ENCODE measurements around the gene AGBL1. TPM values are rescaled to one million over a fixed set of nuclear protein-coding genes. Genes with fewer than 3 reads are reported as not detected.
A peak's percentile ranks its signal among the peaks of the same experiment; 100 is the strongest.

AGBL1 gene
- total RNA-seq, 1 donor from 2014 or later, result 4.8 TPM

GRCh38 chr15:86317384-86317740, 237.7 kb downstream of the AGBL1 start:
- no peak for DNase-seq (ENCODE audit: low spot score)

DNA sequence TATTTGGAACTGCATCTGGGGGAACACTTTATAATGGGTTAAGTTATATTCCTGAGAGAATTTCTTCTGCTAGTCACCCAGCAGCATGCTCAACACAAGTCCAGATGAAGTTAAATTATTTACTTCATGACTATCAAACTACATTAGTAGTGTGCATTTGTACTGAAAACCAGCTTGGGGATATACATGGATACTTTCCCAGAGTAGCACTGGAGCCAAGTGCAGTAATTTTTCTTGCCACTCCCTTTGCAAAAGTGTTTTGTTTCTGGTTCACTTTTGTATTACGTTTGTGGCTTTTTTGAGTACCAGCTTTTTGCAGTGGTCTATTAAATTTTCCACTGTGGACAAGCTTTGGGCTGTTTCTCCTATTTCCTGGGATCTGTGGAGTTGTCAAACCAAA, 243.0 kb downstream of the AGBL1 start:
- no peak for DNase-seq (ENCODE audit: low spot score)

- DNase-seq (ENCODE audit: low spot score), result no peak
These were observed 247.7 kb downstream of the AGBL1 start for GRCh38 chr15:86327230-86327865.

GRCh38 chr15:86328658-86329057, 249.0 kb downstream of the AGBL1 start:
- DNase-seq (ENCODE audit: low spot score), result no peak

GRCh38 chr15:86329311-86330013, 249.8 kb downstream of the AGBL1 start:
- DNase-seq (ENCODE audit: low spot score), result no peak

DNA sequence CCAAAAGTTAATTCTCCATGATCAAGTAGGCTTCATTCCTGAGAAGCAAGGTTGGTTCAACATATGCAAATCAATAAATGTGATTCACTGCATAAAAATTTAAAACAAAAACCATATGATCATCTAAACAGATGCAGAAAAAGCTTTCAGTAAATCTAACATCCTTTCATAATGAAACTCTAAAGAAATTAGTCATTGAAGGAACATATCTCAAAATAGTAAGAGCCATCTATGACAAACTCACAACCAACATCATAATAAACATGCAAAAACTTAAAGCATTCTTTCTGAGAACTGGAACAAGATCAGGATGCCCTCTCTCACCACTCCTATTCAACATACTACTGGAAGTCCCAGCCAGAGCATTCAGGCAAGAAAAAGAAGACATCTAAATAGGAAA, 254.1 kb downstream of the AGBL1 start:
- no peak for DNase-seq (ENCODE audit: low spot score)

DNA sequence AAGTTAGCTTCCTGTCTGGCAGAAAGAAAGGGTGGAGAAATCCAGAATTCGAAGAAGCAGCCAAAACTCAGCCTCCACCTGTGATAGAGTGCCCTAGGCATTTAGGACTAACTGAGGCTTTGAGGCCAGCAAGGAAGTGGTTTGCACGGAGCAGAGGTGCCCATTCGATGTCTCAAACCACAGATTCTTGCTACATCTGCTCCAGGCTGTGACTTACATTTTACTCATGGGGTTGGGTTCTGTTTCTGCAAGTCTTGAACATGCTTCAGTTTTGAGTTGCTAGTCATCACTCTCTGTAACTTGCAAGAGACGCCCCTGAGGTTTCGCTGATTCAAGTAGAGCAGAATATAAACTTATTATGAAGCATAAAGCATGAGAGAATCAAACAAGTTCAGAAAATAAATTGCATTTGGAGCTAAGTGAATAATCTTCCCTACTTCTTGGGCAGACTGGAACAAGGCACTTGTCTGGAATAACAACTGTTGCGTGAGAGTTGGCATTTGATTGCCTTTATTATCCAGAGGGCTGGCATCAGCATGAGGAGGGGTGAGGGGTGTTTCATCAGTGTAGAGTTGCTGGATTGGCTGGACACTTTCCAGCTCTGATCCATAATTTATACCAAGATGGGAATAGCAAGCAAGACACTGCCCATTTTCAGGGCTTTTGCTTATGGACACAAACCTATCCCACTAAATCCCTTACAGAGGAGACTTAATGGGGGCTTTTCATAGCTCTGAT, 256.5 kb downstream of the AGBL1 start:
- no peak for DNase-seq (ENCODE audit: low spot score)

GRCh38 chr15:86337071-86337470, 257.4 kb downstream of the AGBL1 start:
- no peak for DNase-seq (ENCODE audit: low spot score)

GRCh38 chr15:86347245-86347644, 267.6 kb downstream of the AGBL1 start:
- DNase-seq (ENCODE audit: low spot score), result no peak

DNA sequence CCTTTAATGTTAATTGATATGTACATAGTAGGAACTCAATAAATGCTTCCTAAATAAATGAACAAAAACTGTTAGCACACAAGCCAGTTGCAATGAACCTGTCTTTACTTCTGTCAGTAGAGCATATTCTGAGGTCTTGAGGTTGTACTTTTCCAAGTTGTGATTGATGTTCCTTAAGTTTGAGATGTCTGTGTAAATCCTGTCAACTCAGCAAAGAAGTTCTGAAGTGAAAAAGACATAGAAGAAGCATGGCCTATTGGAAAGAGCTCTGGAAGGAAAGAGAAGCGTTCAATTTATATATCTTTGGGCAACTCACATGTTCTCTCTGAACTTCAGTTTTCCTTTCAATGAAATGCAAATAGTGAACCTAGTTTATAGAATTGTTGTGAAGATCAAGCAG, 269.9 kb downstream of the AGBL1 start:
- no peak for DNase-seq (ENCODE audit: low spot score)

DNA sequence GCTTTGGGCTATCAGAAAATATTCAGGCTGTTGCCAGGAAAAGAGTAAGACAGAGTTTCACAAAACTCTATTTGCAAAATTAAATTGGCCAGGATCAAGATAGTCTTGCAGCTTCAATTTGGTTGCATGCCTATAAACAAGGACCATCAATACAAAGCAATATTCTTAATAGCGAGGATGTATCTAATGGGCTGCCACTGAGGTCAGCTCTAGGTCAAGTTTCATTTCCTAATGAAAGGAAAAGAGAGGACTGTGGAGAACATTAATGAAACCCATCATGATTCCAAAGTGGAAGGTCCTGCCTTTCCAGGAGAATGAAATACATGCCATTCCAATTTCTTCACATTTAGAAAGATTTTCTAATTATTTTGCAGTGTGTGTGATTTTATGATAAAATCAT, 273.5 kb downstream of the AGBL1 start:
- no peak for DNase-seq (ENCODE audit: low spot score)

DNA sequence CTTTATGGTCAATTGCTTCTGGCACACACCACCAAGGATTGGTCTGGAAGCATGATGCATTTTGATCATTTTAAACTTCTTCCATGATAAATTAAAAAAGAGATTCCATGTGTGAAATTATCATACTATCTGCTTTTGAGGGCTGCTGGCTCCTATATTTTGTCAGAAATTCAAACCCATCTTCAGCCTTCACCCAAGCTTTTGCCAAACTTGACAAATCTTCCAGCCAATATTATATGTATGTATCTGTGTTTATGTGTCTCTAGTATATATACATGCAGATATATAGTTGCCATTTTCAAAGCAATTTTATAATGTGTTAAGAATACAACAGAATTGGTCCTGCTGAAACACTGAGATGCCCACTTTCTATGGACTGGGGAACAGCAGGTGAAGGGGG, 275.7 kb downstream of the AGBL1 start:
- no peak for DNase-seq (ENCODE audit: low spot score)

DNA sequence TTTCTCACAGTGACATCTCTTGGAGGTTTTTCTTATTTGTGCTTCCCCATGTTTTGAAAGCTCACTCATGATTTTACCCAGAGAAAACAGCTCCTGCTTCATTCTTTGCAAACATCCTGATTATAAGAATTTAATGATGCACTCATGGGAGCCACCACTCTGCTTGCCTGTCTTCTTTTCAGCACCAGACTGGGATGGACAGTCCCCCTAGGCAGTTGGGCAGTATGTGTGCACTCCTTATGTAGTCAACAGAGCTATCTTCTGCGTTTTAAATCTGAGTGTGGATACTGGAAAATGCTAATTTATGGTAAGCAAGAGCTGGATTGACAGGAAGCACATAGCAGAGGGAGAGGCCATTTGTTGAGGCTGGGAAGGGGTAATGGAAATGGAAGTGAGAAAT, 276.1 kb downstream of the AGBL1 start:
- peak; percentile 14 for DNase-seq (ENCODE audit: low spot score)

DNA sequence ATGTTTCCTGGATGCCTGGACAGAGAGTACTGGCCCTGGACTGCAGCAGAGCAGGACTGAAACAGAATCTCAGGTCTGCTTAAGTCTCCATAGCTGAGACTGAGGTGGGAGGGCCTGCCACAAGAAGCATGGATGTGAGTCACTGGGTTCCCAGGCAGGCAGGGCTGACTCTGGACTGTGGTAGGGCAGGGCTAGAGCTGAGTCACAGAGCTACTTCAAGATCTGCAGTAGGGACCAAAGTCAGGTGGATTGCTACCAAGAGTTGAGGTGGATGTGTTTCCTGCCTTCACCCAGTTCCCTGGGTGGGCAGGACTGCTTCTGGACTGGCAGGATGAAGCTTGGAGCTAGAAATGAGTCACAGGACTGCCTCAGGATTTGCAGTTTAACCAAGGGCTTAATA, 282.9 kb downstream of the AGBL1 start:
- DNase-seq (ENCODE audit: low spot score), result no peak

GRCh38 chr15:86373147-86373546, 293.5 kb downstream of the AGBL1 start:
- DNase-seq (ENCODE audit: low spot score), result peak; percentile 1

- no peak for DNase-seq (ENCODE audit: low spot score)
These were observed 296.1 kb downstream of the AGBL1 start for GRCh38 chr15:86375733-86376280.

- no peak for DNase-seq (ENCODE audit: low spot score)
These were observed 298.2 kb downstream of the AGBL1 start for GRCh38 chr15:86377914-86378313.

DNA sequence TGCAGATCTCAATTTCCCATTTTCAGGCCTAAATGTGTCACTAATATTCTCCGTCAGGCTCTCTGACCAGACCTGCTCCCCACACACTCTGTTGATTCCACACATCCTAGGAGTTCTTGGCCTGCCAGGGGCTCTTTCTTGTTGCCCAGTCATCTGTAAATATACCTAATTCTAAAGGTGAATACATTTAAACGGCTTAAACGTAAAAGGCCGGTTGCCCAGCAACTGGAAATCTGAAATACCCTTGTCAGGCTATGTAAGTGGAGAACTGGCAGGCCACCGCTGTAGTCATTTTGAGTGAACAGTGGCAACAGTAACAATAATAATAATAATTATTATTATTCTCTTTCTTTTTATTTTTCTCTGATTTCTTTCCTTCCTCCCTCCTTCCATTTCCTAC, 302.7 kb downstream of the AGBL1 start:
- DNase-seq (ENCODE audit: low spot score), result no peak

GRCh38 chr15:86383611-86384010, 303.9 kb downstream of the AGBL1 start:
- DNase-seq (ENCODE audit: low spot score), result no peak

- no peak for DNase-seq (ENCODE audit: low spot score)
These were observed 304.5 kb downstream of the AGBL1 start for GRCh38 chr15:86384186-86384585.

DNA sequence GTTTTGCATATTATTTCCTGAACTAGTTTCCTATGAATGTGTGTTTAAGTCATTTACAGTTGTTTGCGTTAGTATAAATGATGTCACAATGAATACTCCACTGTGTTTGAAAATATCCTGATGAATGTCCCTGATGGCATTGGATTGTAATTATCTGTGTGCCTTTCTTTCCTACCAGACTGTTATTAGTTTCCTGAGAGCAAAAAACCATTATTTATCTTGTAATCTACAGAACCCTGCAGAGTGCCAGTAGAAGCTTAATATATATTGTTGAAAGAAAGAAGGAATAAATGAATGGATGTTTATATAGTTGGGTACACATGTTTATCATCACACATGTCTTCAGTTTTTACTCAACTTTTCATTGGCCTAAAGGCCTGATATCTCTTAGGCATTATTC, 312.6 kb downstream of the AGBL1 start:
- no peak for DNase-seq (ENCODE audit: low spot score)

- DNase-seq (ENCODE audit: low spot score), result no peak
These were observed 313.2 kb downstream of the AGBL1 start for GRCh38 chr15:86392874-86393273.

DNA sequence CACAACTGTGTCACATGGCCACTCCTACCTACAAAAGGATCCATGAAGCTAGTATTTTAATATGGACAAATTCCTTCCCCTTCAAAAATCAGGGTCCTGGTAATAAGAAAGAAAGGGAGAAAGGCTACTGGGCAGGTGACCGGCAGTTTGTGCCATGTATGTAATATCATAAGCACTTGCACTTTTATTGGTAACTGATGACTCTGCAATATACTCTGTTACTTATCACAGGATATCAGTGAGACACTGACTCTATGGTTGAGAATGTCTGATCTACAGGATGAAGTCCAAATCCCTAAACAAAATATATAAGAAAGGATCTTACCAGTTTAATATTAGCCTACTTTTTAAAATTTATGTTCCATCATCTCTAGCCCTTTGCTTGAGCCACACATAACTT, 315.2 kb downstream of the AGBL1 start:
- no peak for DNase-seq (ENCODE audit: low spot score)

Data from umbilical cord (tissue), 2 donors.